ENCODE measurements around the gene YBEY.

YBEY gene

DNA sequence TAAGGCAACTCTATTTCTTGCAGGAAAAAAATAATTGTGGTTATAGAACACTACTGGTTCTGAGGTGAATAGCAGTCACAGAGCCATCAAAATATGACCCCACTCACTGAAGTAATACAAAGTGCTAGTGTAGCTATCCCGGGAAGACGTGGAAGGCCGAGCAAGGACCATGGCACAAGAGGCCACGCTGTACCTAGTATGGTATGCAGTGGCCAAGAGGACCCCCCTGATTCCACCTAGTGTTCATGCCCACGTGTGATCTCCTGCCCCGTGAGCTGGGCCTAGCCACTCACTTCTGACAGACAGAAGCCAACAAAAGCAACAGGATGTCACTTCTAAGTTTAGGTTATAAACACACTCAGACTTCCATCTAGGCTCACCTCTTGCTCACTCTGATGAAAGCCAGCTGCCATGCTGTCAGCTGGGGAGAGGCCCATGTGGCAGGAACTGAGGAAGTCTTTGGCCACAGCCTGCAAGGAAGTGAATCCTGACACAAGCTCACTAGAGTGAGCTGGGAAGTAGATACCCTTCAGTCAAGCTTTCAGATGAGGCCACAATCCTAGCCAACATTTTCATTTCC lies 35.9 kb upstream of the YBEY start:
- Histone ChIP-seq H3K27me3 (ENCODE audit: low read depth, low read length) (no peaks in the 10 kb centered on the region), H3K9me3 (ENCODE audit: insufficient read depth, low read length) (no peaks in the 10 kb centered on the region), H3K4me2 (ENCODE audit: low read length) (no peak overlapping the region), H3K4me1 (ENCODE audit: low read length) (peaks cover 44% of the 10 kb centered on the region), H4K20me1 (ENCODE audit: insufficient read depth, low read length) (no peaks in the 10 kb centered on the region; the same call in 1 of the 2 replicates), H3K4me3 (ENCODE audit: low read length) (no peak overlapping the region), H3K27ac (ENCODE audit: low read length) (peak overlapping the region; percentile 27), H3K36me3 (replicated peaks; ENCODE audit: low read depth, low read length) (peaks cover 71% of the 10 kb centered on the region), H2AFZ (ENCODE audit: low read depth, low read length) (no peak overlapping the region), H3K79me2 (ENCODE audit: low read length) (no peaks in the 10 kb centered on the region), H3K9ac (ENCODE audit: low read length) (no peak overlapping the region)
- TF ChIP-seq, protein P1, sequence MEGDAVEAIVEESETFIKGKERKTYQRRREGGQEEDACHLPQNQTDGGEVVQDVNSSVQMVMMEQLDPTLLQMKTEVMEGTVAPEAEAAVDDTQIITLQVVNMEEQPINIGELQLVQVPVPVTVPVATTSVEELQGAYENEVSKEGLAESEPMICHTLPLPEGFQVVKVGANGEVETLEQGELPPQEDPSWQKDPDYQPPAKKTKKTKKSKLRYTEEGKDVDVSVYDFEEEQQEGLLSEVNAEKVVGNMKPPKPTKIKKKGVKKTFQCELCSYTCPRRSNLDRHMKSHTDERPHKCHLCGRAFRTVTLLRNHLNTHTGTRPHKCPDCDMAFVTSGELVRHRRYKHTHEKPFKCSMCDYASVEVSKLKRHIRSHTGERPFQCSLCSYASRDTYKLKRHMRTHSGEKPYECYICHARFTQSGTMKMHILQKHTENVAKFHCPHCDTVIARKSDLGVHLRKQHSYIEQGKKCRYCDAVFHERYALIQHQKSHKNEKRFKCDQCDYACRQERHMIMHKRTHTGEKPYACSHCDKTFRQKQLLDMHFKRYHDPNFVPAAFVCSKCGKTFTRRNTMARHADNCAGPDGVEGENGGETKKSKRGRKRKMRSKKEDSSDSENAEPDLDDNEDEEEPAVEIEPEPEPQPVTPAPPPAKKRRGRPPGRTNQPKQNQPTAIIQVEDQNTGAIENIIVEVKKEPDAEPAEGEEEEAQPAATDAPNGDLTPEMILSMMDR (IDR thresholded peaks at IDR 0.05; ENCODE audit: low read depth, low read length), result no peak
- no peak for TF ChIP-seq EZH2phosphoT487 (IDR thresholded peaks at IDR 0.05; ENCODE audit: low read depth)

- H3K79me2 ChIP-seq (ENCODE audit: low read length), result no peaks in the 10 kb centered on the region
- H3K27me3 ChIP-seq (ENCODE audit: low read depth, low read length), result no peaks in the 10 kb centered on the region
- no peaks in the 10 kb centered on the region for H3K9me3 ChIP-seq (ENCODE audit: insufficient read depth, low read length)
- H3K36me3 ChIP-seq (replicated peaks; ENCODE audit: low read depth, low read length), result peaks cover 68% of the 10 kb centered on the region
- H3K4me2 ChIP-seq (ENCODE audit: low read length), result no peak overlapping the region
- TF ChIP-seq EZH2phosphoT487 (IDR thresholded peaks at IDR 0.05; ENCODE audit: low read depth), result no peak
- TF ChIP-seq, protein P1 (IDR thresholded peaks at IDR 0.05; ENCODE audit: low read depth, low read length), result no peak
- peaks cover 44% of the 10 kb centered on the region for H3K4me1 ChIP-seq (ENCODE audit: low read length)
- H3K9ac ChIP-seq (ENCODE audit: low read length), result no peak overlapping the region
- no peak overlapping the region for H3K27ac ChIP-seq (ENCODE audit: low read length)
- no peak overlapping the region for H2AFZ ChIP-seq (ENCODE audit: low read depth, low read length)
- H4K20me1 ChIP-seq (ENCODE audit: insufficient read depth, low read length), result no peaks in the 10 kb centered on the region; the same call in 1 of the 2 replicates
- H3K4me3 ChIP-seq (ENCODE audit: low read length), result no peak overlapping the region
Measured at GRCh38 chr21:46252840-46253239, 33.3 kb upstream of the YBEY start.

GRCh38 chr21:46253610-46254124 lies 32.5 kb upstream of the YBEY start:
- Histone ChIP-seq H3K4me1 (ENCODE audit: low read length) (peaks cover 40% of the 10 kb centered on the region), H3K9ac (ENCODE audit: low read length) (no peak overlapping the region), H3K36me3 (replicated peaks; ENCODE audit: low read depth, low read length) (peaks cover 71% of the 10 kb centered on the region), H4K20me1 (ENCODE audit: insufficient read depth, low read length) (no peaks in the 10 kb centered on the region; the same call in 1 of the 2 replicates), H2AFZ (ENCODE audit: low read depth, low read length) (no peak overlapping the region), H3K9me3 (ENCODE audit: insufficient read depth, low read length) (no peaks in the 10 kb centered on the region), H3K79me2 (ENCODE audit: low read length) (no peaks in the 10 kb centered on the region), H3K4me2 (ENCODE audit: low read length) (peak overlapping the region; percentile 49), H3K27ac (ENCODE audit: low read length) (peak overlapping the region; percentile 66), H3K27me3 (ENCODE audit: low read depth, low read length) (no peaks in the 10 kb centered on the region), H3K4me3 (ENCODE audit: low read length) (no peak overlapping the region)
- TF ChIP-seq EZH2phosphoT487 (IDR thresholded peaks at IDR 0.05; ENCODE audit: low read depth), result no peak
- TF ChIP-seq, protein P1 (IDR thresholded peaks at IDR 0.05; ENCODE audit: low read depth, low read length), result no peak

- Histone ChIP-seq H3K4me3 (ENCODE audit: low read length) (no peak overlapping the region), H3K9me3 (ENCODE audit: insufficient read depth, low read length) (no peaks in the 10 kb centered on the region), H2AFZ (ENCODE audit: low read depth, low read length) (no peak overlapping the region), H3K4me1 (ENCODE audit: low read length) (peaks cover 33% of the 10 kb centered on the region), H3K36me3 (replicated peaks; ENCODE audit: low read depth, low read length) (peaks cover 67% of the 10 kb centered on the region), H3K9ac (ENCODE audit: low read length) (no peak overlapping the region), H3K27me3 (ENCODE audit: low read depth, low read length) (no peaks in the 10 kb centered on the region), H4K20me1 (ENCODE audit: insufficient read depth, low read length) (no peaks in the 10 kb centered on the region; the same call in 1 of the 2 replicates), H3K4me2 (ENCODE audit: low read length) (peak overlapping the region; percentile 49), H3K79me2 (ENCODE audit: low read length) (no peaks in the 10 kb centered on the region), H3K27ac (ENCODE audit: low read length) (peak overlapping the region; percentile 66)
- TF ChIP-seq, protein P1 (IDR thresholded peaks at IDR 0.05; ENCODE audit: low read depth, low read length), result no peak
- TF ChIP-seq EZH2phosphoT487 (IDR thresholded peaks at IDR 0.05; ENCODE audit: low read depth), result no peak
Measured at GRCh38 chr21:46254208-46254975, 31.8 kb upstream of the YBEY start.
